ENCODE data around the gene KIF26B.
"Not testable (repeated sequence)": the region's sequence is repeated elsewhere in the genome, so short reads cannot be mapped to it uniquely, and the experiment has no call there.

The KIF26B gene

GRCh38 chr1:245671966-245672767, 517.4 kb downstream of the KIF26B start:
- no peak for DNase-seq

- not testable (repeated sequence) for DNase-seq
Measured at GRCh38 chr1:245672836-245673656, 518.3 kb downstream of the KIF26B start.

- DNase-seq, result no peak
Measured at GRCh38 chr1:245673881-245674414, 519.2 kb downstream of the KIF26B start.

- DNase-seq, result no peak
Measured at GRCh38 chr1:245677461-245678240, 522.9 kb downstream of the KIF26B start.

GRCh38 chr1:245678860-245679411, 524.2 kb downstream of the KIF26B start:
- DNase-seq, result no peak

- no peak for DNase-seq
Measured at GRCh38 chr1:245679821-245680780, 525.3 kb downstream of the KIF26B start.

- DNase-seq, result no peak
Measured at GRCh38 chr1:245682638-245683628, 528.1 kb downstream of the KIF26B start.

- no peak for DNase-seq
Measured at GRCh38 chr1:245683676-245684075, 528.9 kb downstream of the KIF26B start.

GRCh38 chr1:245684166-245684565, 529.4 kb downstream of the KIF26B start:
- DNase-seq, result no peak

- no peak for DNase-seq
Measured at GRCh38 chr1:245684571-245684970, 529.8 kb downstream of the KIF26B start.

GRCh38 chr1:245685111-245685810, 530.5 kb downstream of the KIF26B start:
- DNase-seq, result no peak

GRCh38 chr1:245686006-245686405, 531.2 kb downstream of the KIF26B start:
- DNase-seq, result no peak

GRCh38 chr1:245686446-245687030, 531.8 kb downstream of the KIF26B start:
- DNase-seq, result no peak

- DNase-seq, result no peak
Measured at GRCh38 chr1:245687152-245687635, 532.4 kb downstream of the KIF26B start.

GRCh38 chr1:245687636-245688535, 533.1 kb downstream of the KIF26B start:
- DNase-seq, result no peak

GRCh38 chr1:245688536-245689453, 534.0 kb downstream of the KIF26B start:
- DNase-seq, result no peak

Measured in activated CD8-positive, alpha-beta memory T cell treated with anti-CD3 and anti-CD28 coated beads for 24 hours (primary cell).